Neural cell (in vitro differentiated cells): Measurements from ENCODE around the gene FYN. TPM values are rescaled to one million over a fixed set of nuclear protein-coding genes. Genes with fewer than 3 reads are reported as not detected.

ENCODE experiments used
- H2AFZ ChIP-seq: fragments of 200-600, 300-800 bp; sonication (generic), shearing (Covaris generic); 2 replicates; pipeline ENCODE4 v1.6.0; 2014; ENCODE audit warnings: low read depth, mild to moderate bottlenecking, antibody characterized with exemption, low read length, moderate library complexity
- H3F3A ChIP-seq: fragments of 200-600 bp; shearing (Covaris generic); 2 replicates; pipeline ENCODE4 v1.6.1; 2016; ENCODE audit warnings: mild to moderate bottlenecking, moderate library complexity, mixed read lengths, antibody characterized with exemption, low read length; ENCODE audit not compliant: insufficient read depth, poor library complexity, severe bottlenecking
- H3K27ac ChIP-seq: fragments of 200-600, 300-800 bp; sonication (generic), shearing (Covaris generic); 2 replicates; pipeline ENCODE4 v1.5.1; 2014; ENCODE audit warnings: mild to moderate bottlenecking, low read length, moderate library complexity
- H3K27me3 ChIP-seq: fragments of 300-800, 200-600 bp; sonication (generic), shearing (Covaris generic); 2 replicates; pipeline ENCODE4 v1.6.0; 2014; ENCODE audit warnings: mild to moderate bottlenecking, low read depth, low read length, moderate library complexity; ENCODE audit not compliant: insufficient read depth
- H3K36me3 ChIP-seq: fragments of 300-800, 200-600 bp; sonication (generic), shearing (Covaris generic); 2 replicates; pipeline ENCODE4 v1.5.1; 2014; ENCODE audit warnings: mild to moderate bottlenecking, antibody characterized with exemption, low read length, moderate library complexity; ENCODE audit not compliant: insufficient read depth
- H3K4me2 ChIP-seq: fragments of 300-800, 200-600 bp; sonication (generic), shearing (Covaris generic); 2 replicates; pipeline ENCODE4 v1.6.0; 2014; ENCODE audit warnings: mild to moderate bottlenecking, low read length
- H3K4me3 ChIP-seq: fragments of 300-800, 200-600 bp; sonication (generic), shearing (Covaris generic); 2 replicates; pipeline ENCODE4 v1.5.1; 2014; ENCODE audit warnings: mild to moderate bottlenecking, low read length, moderate library complexity
- H3K79me2 ChIP-seq: fragments of 200-600 bp; shearing (Covaris generic); replicated peaks from 2 replicates; pipeline ENCODE4 v1.6.0; 2014; ENCODE audit warnings: mild to moderate bottlenecking, low read length, moderate library complexity; ENCODE audit not compliant: insufficient read depth
- H3K9ac ChIP-seq: fragments of 300-800, 200-600 bp; sonication (generic), shearing (Covaris generic); 2 replicates; pipeline ENCODE4 v1.6.1; 2016; ENCODE audit warnings: mild to moderate bottlenecking, low read length, mixed read lengths
- H3K9me2 ChIP-seq: fragments of 200-600 bp; shearing (Covaris generic); 2 replicates; pipeline ENCODE4 v1.6.1; 2016; ENCODE audit warnings: mild to moderate bottlenecking, low read length, mixed read lengths; ENCODE audit not compliant: insufficient read depth
- H3K9me3 ChIP-seq: fragments of 200-600, 300-800 bp; sonication (generic), shearing (Covaris generic); 2 replicates; pipeline ENCODE4 v1.6.1; 2016; ENCODE audit warnings: mild to moderate bottlenecking, mixed run types, low read length, moderate library complexity, mixed read lengths
- H4K20me1 ChIP-seq: fragments of 200-600 bp; shearing (Covaris generic); 2 replicates; pipeline ENCODE4 v1.6.1; 2016; ENCODE audit warnings: mild to moderate bottlenecking, mixed run types; ENCODE audit not compliant: insufficient read depth
- CTCF ChIP-seq: fragments of 450-650 bp; IDR thresholded peaks from 2 replicates; pipeline ENCODE4 v1.5.1; 2014; ENCODE audit warnings: antibody characterized with exemption, mild to moderate bottlenecking, moderate library complexity; ENCODE audit not compliant: poor library complexity, severe bottlenecking
- EP300 ChIP-seq: fragments of 450-650 bp; conservative IDR thresholded peaks from 2 replicates; pipeline ENCODE4 v1.6.1; 2014; ENCODE audit warnings: antibody characterized with exemption, mild to moderate bottlenecking, moderate library complexity; ENCODE audit not compliant: poor library complexity, severe bottlenecking
- EZH2 ChIP-seq: fragments of 200-600, 300-800 bp; shearing (Covaris generic), sonication (generic); IDR thresholded peaks from 2 replicates; pipeline ENCODE4 v1.6.1; 2014; ENCODE audit warnings: antibody characterized with exemption, low read length, borderline replicate concordance, mild to moderate bottlenecking; ENCODE audit not compliant: insufficient read depth, poor library complexity, severe bottlenecking
- MXI1 ChIP-seq: fragments of 450-650 bp; conservative IDR thresholded peaks from 2 replicates; pipeline ENCODE4 v1.6.1; 2014; ENCODE audit warnings: antibody characterized with exemption, mild to moderate bottlenecking; ENCODE audit not compliant: poor library complexity, severe bottlenecking
- POLR2AphosphoS5 ChIP-seq: IDR thresholded peaks from 2 replicates; pipeline ENCODE4 v1.6.1; 2012
- RAD21 ChIP-seq: fragments of 450-650 bp; conservative IDR thresholded peaks from 2 replicates; pipeline ENCODE4 v1.6.1; 2014; ENCODE audit warnings: antibody characterized with exemption, mild to moderate bottlenecking, moderate library complexity
- SMC3 ChIP-seq: fragments of 450-650 bp; conservative IDR thresholded peaks from 2 replicates; pipeline ENCODE4 v1.6.1; 2014; ENCODE audit warnings: antibody characterized with exemption, mild to moderate bottlenecking, moderate library complexity; ENCODE audit not compliant: poor library complexity
- TAF1 ChIP-seq: IDR thresholded peaks from 2 replicates; pipeline ENCODE4 v1.6.1; 2012; ENCODE audit warnings: low read depth
- polyA plus RNA-seq: library from polyadenylated mRNA; depleted of rRNA; stranded (reverse); fragments of >200 nt; gene quantifications from 2 replicates; pipeline ENCODE4 v1.2.3, GENCODE V29; 2014
- TF ChIP-seq, protein P1 (sequence below): IDR thresholded peaks from 2 replicates; pipeline ENCODE4 v1.6.1; 2012; ENCODE audit warnings: borderline replicate concordance

FYN gene
- polyA plus RNA-seq, 1 donor from 2014 or later = 277 TPM

DNA sequence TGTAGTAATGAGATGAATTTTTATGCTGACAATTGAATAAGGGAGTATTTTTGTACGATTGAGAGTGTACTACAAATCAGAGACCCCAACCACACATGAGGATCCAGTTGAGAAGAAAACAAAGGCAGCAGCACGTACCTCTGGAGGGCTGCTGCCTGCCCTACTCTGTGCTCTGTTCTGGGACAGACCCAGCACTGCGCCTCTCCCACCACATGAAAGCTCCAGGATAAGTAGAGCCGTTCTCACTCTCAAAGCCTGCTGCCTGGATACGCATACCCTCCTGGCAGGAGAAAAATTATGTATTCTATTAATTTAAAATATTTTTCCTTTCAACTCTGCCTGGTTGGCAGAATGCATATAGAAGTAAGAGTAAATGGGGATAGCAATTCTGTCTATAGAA is 256.1 kb downstream of the FYN start:
- Histone ChIP-seq H3K79me2 (no peaks in the 10 kb centered on the region), H3K27ac (no peak overlapping the region)
- TF ChIP-seq RAD21 (no peak), TAF1 (no peak), SMC3 (no peak), POLR2AphosphoS5 (no peak), EZH2 (no peak), CTCF (no peak), EP300 (no peak), MXI1 (no peak)
- TF ChIP-seq, protein P1, sequence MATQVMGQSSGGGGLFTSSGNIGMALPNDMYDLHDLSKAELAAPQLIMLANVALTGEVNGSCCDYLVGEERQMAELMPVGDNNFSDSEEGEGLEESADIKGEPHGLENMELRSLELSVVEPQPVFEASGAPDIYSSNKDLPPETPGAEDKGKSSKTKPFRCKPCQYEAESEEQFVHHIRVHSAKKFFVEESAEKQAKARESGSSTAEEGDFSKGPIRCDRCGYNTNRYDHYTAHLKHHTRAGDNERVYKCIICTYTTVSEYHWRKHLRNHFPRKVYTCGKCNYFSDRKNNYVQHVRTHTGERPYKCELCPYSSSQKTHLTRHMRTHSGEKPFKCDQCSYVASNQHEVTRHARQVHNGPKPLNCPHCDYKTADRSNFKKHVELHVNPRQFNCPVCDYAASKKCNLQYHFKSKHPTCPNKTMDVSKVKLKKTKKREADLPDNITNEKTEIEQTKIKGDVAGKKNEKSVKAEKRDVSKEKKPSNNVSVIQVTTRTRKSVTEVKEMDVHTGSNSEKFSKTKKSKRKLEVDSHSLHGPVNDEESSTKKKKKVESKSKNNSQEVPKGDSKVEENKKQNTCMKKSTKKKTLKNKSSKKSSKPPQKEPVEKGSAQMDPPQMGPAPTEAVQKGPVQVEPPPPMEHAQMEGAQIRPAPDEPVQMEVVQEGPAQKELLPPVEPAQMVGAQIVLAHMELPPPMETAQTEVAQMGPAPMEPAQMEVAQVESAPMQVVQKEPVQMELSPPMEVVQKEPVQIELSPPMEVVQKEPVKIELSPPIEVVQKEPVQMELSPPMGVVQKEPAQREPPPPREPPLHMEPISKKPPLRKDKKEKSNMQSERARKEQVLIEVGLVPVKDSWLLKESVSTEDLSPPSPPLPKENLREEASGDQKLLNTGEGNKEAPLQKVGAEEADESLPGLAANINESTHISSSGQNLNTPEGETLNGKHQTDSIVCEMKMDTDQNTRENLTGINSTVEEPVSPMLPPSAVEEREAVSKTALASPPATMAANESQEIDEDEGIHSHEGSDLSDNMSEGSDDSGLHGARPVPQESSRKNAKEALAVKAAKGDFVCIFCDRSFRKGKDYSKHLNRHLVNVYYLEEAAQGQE = no peak

DNA sequence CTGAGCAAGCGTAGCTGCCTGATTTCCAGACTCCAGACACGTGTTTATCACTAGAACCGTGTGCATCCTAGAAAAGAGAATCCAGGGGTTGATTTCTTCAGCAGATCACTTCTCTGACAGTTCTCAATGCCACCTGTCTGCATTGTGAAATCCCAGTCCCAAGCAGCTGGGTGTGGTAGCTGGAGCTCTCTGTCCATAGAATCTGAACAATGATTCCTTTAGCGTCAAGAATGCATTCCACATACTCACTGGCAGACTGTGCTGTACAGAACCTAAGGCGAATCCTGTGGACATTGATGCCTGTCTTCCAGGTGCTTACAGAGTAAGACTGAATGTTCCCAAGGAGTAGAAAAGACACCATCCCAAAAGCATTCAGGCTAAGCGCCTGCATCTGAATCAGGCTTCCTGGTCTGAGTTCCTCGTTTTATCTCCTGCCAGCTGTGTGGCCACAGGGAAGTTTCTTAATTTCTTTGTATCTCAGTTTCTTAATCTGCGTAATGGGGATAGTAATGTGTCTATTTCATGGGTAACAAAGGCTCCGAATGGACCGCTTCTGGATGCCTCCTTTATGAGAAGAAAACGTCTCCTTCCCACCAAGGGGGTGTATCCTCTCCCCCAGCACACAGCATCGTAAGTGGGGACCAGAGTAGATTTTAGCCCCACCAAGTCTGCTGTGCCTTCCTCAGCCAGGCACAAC is 257.2 kb downstream of the FYN start:
- no peaks in the 10 kb centered on the region for H3K79me2 ChIP-seq
- H3K4me2 ChIP-seq = no peak overlapping the region
- H3K9me3 ChIP-seq = no peaks in the 10 kb centered on the region
- H4K20me1 ChIP-seq = no peaks in the 10 kb centered on the region
- no peaks in the 10 kb centered on the region for H3K36me3 ChIP-seq
- no peak overlapping the region for H3K27ac ChIP-seq
- TF ChIP-seq CTCF (no peak), MXI1 (no peak), EP300 (no peak), SMC3 (no peak), RAD21 (no peak)
- TF ChIP-seq, protein P1 = no peak
- H2AFZ ChIP-seq = no peak overlapping the region
- no peaks in the 10 kb centered on the region for H3K27me3 ChIP-seq
- H3F3A ChIP-seq = no peaks in the 10 kb centered on the region
- H3K4me3 ChIP-seq = no peak overlapping the region
- no peak overlapping the region for H3K9ac ChIP-seq
- no peaks in the 10 kb centered on the region for H3K9me2 ChIP-seq

More for the DNA sequence above, 256.1 kb downstream of the FYN start:
- H3K36me3 ChIP-seq = no peaks in the 10 kb centered on the region
- H3F3A ChIP-seq = no peaks in the 10 kb centered on the region
- H2AFZ ChIP-seq = no peak overlapping the region
- H3K9me3 ChIP-seq = no peaks in the 10 kb centered on the region
- H4K20me1 ChIP-seq = no peaks in the 10 kb centered on the region
- H3K9ac ChIP-seq = no peak overlapping the region
- H3K4me2 ChIP-seq = no peak overlapping the region
- H3K9me2 ChIP-seq = no peaks in the 10 kb centered on the region
- H3K27me3 ChIP-seq = no peaks in the 10 kb centered on the region
- H3K4me3 ChIP-seq = no peak overlapping the region
